Neutrophil (primary cell): ENCODE measurements around the gene ZCWPW1.

Source experiments
- H3K27ac ChIP-seq: fragments of 200-600 bp; sonication (generic); 2 replicates; pipeline ENCODE4 v1.5.1; 2016; ENCODE audit warnings: mild to moderate bottlenecking, moderate library complexity
- H3K27me3 ChIP-seq: fragments of 200-600 bp; sonication (generic); 2 replicates; pipeline ENCODE4 v1.6.0; 2016; ENCODE audit warnings: mild to moderate bottlenecking
- H3K36me3 ChIP-seq: fragments of 200-600 bp; sonication (generic); 2 replicates; pipeline ENCODE4 v1.5.1; 2017
- H3K4me1 ChIP-seq, 2 experiments: fragments of 200-600 bp in 1 of 2; sonication (generic) in 1 of 2; 1 replicate in 1 of 2; 2 replicates in 1 of 2; pipeline versions ENCODE4 v1.5.1 to v1.6.1; 2013 to 2016; ENCODE audit warnings: low read depth in 1 of 2, low read length in 1 of 2, mild to moderate bottlenecking in 1 of 2, moderate library complexity in 1 of 2; ENCODE audit not compliant: control insufficient read depth in 1 of 2, insufficient read depth in 1 of 2
- H3K4me3 ChIP-seq, 2 experiments: fragments of 200-600 bp in 1 of 2; sonication (generic) in 1 of 2; 1 replicate in 1 of 2; 2 replicates in 1 of 2; pipeline ENCODE4 v1.5.1; 2013 to 2016; ENCODE audit warnings: low read depth in 1 of 2, low read length in 1 of 2, mild to moderate bottlenecking in 1 of 2, moderate library complexity in 1 of 2
- H3K9me3 ChIP-seq: fragments of 200-600 bp; sonication (generic); 2 replicates; pipeline ENCODE4 v1.5.1; 2016
- CTCF ChIP-seq: fragments of 200-600 bp; sonication (generic); IDR thresholded peaks from 2 replicates; pipeline ENCODE4 v1.5.1; 2016; ENCODE audit warnings: antibody characterized with exemption

ZCWPW1 gene

GRCh38 chr7:100373261-100373831 lies 55.2 kb downstream of the ZCWPW1 start, which contains the start of gene PILRA:
PILRA (plus strand) TSS chr7:100373487; CDS start chr7:100373657, 170 bp downstream.
- H3K27ac ChIP-seq: peak within 1 kb of the TSS; percentile 100
- H3K9me3 ChIP-seq: no peaks in the 10 kb centered on the region

GRCh38 chr7:100372694-100373093 lies 55.8 kb downstream of the ZCWPW1 start:
- H3K4me3 ChIP-seq: peak overlapping the region; percentile 82 to 91
- H3K4me1 ChIP-seq: peaks cover 89 to 100% of the 10 kb centered on the region in 2 experiments
- H3K36me3 ChIP-seq: peaks cover 36% of the 10 kb centered on the region
- TF ChIP-seq CTCF: no peak
- no peaks in the 10 kb centered on the region for H3K9me3 ChIP-seq
- H3K27me3 ChIP-seq: no peaks in the 10 kb centered on the region
- H3K27ac ChIP-seq: peak overlapping the region; percentile 100

More at GRCh38 chr7:100373261-100373831, 55.2 kb downstream of the ZCWPW1 start, which contains the start of gene PILRA:
- H3K4me1 ChIP-seq: peaks cover 89 to 100% of the 10 kb centered on the region in 2 experiments
- H3K27me3 ChIP-seq: no peaks in the 10 kb centered on the region
- TF ChIP-seq CTCF: peak; percentile 57
- H3K4me3 ChIP-seq: peak within 1 kb of the TSS; percentile 82 to 91
- H3K36me3 ChIP-seq: peaks cover 42% of the 10 kb centered on the region

GRCh38 chr7:100372256-100372655 lies 56.2 kb downstream of the ZCWPW1 start:
- peak overlapping the region; percentile 100 for H3K27ac ChIP-seq
- TF ChIP-seq CTCF: peak; percentile 38
- peaks cover 31% of the 10 kb centered on the region for H3K36me3 ChIP-seq
- H3K9me3 ChIP-seq: no peaks in the 10 kb centered on the region
- peak overlapping the region; percentile 82 to 91 for H3K4me3 ChIP-seq
- peaks cover 89 to 100% of the 10 kb centered on the region in 2 experiments for H3K4me1 ChIP-seq
- H3K27me3 ChIP-seq: no peaks in the 10 kb centered on the region

- peak overlapping the region; percentile 82 to 91 for H3K4me3 ChIP-seq
- H3K36me3 ChIP-seq: peaks cover 25% of the 10 kb centered on the region
- peaks cover 90 to 100% of the 10 kb centered on the region in 2 experiments for H3K4me1 ChIP-seq
- no peaks in the 10 kb centered on the region for H3K27me3 ChIP-seq
- H3K9me3 ChIP-seq: no peaks in the 10 kb centered on the region
- TF ChIP-seq CTCF: no peak
- peak overlapping the region; percentile 100 for H3K27ac ChIP-seq
Measured at GRCh38 chr7:100371561-100372171, 56.8 kb downstream of the ZCWPW1 start.

GRCh38 chr7:100370746-100371145 lies 57.8 kb downstream of the ZCWPW1 start:
- no peak overlapping the region for H3K4me3 ChIP-seq
- H3K4me1 ChIP-seq: peaks cover 90 to 100% of the 10 kb centered on the region in 2 experiments
- no peaks in the 10 kb centered on the region for H3K9me3 ChIP-seq
- H3K27ac ChIP-seq: peak overlapping the region; percentile 100
- no peaks in the 10 kb centered on the region for H3K27me3 ChIP-seq
- no peak for TF ChIP-seq CTCF
- H3K36me3 ChIP-seq: peaks cover 16% of the 10 kb centered on the region
